OCI-LY1 (cell line): ENCODE results near the gene ATF7IP2.

ENCODE experiments used
- EZH2 ChIP-seq: fragments of 200-600 bp; sonication (generic), shearing (Covaris generic); IDR thresholded peaks from 2 replicates; pipeline ENCODE4 v1.8.0; 2017; ENCODE audit warnings: borderline replicate concordance, mixed run types, mild to moderate bottlenecking, antibody characterized with exemption, low read length, moderate library complexity, mixed read lengths
- TF ChIP-seq, protein P1 (sequence below): fragments of 200-600 bp; sonication (generic), shearing (Covaris generic); IDR thresholded peaks from 2 replicates; pipeline ENCODE4 v1.5.1; 2017; ENCODE audit warnings: mild to moderate bottlenecking, antibody characterized with exemption, low read length, moderate library complexity, mixed read lengths

DNA sequence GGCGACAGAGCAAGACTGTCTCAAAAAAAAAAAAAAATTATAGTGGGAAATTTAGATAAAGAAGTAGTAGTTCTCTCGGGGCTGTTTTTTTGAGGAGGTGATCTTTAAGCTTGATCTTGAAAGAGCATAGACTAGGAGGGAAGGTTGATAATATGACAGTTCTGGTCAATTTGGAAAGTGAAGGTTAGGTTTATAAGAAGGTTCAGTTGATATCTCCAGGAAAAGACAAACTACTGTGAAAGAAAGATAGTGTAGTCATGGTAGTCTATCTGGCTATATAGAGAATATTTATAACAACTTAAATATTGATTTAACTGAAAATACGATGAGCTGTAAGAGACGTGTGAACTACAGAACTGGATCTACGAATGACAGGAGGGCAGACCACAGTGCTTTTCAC lies 3.1 kb downstream of the ATF7IP2 start:
- TF ChIP-seq, protein P1, sequence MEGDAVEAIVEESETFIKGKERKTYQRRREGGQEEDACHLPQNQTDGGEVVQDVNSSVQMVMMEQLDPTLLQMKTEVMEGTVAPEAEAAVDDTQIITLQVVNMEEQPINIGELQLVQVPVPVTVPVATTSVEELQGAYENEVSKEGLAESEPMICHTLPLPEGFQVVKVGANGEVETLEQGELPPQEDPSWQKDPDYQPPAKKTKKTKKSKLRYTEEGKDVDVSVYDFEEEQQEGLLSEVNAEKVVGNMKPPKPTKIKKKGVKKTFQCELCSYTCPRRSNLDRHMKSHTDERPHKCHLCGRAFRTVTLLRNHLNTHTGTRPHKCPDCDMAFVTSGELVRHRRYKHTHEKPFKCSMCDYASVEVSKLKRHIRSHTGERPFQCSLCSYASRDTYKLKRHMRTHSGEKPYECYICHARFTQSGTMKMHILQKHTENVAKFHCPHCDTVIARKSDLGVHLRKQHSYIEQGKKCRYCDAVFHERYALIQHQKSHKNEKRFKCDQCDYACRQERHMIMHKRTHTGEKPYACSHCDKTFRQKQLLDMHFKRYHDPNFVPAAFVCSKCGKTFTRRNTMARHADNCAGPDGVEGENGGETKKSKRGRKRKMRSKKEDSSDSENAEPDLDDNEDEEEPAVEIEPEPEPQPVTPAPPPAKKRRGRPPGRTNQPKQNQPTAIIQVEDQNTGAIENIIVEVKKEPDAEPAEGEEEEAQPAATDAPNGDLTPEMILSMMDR = no peak
- no peak for TF ChIP-seq EZH2
